Neural crest cell (in vitro differentiated cells): Measurements from ENCODE around the gene AURKB. TPM values are rescaled to one million over a fixed set of nuclear protein-coding genes. Genes with fewer than 3 reads are reported as not detected.

Experiments
- DNase-seq: peaks from one replicate; pipeline ENCODE4 v3.0.0; 2021; ENCODE audit warnings: low read depth, mixed read lengths, low spot score
- H3K27ac Mint-ChIP-seq: one replicate; pipeline ENCODE4 v1.8.0; 2021; ENCODE audit warnings: mild to moderate bottlenecking, mixed read lengths; ENCODE audit not compliant: unreplicated experiment
- H3K27me3 Mint-ChIP-seq: 2 replicates; pipeline ENCODE4 v1.8.0; 2021; ENCODE audit warnings: low read depth, mild to moderate bottlenecking, mixed read lengths
- H3K36me3 Mint-ChIP-seq: 2 replicates; pipeline ENCODE4 v1.8.0; 2021; ENCODE audit warnings: low read depth, mild to moderate bottlenecking, mixed read lengths
- H3K4me1 Mint-ChIP-seq: 2 replicates; pipeline ENCODE4 v1.8.0; 2021; ENCODE audit warnings: mixed read lengths
- H3K4me3 Mint-ChIP-seq: one replicate; pipeline ENCODE4 v1.8.0; 2021; ENCODE audit warnings: mild to moderate bottlenecking, mixed read lengths
- H3K9me3 Mint-ChIP-seq: 2 replicates; pipeline ENCODE4 v1.8.0; 2021; ENCODE audit warnings: mixed read lengths
- CTCF ChIP-seq: fragments of 200-600 bp; sonication (generic); conservative IDR thresholded peaks from 2 replicates; pipeline ENCODE4 v1.5.0; 2021; ENCODE audit warnings: antibody characterized with exemption, mild to moderate bottlenecking
- long read RNA-seq: library from polyadenylated mRNA; unstranded; transcript quantifications from one replicate; pipeline ENCODE4 v2.0.0, GENCODE V29; 2020
- total RNA-seq: library from RNA; stranded (reverse); gene quantifications from 2 replicates; pipeline ENCODE4 v1.2.1, GENCODE V29; 2021

The AURKB gene
- 176 and 186 TPM in 2 replicates for total RNA-seq
- long read RNA-seq, transcript AURKB-201 (9 exons, 1,254 nt): minor isoform, 5 of 135 reads
- long read RNA-seq, transcript AURKB-202 (8 exons, 1,167 nt): minor isoform, 7 of 135 reads
- long read RNA-seq, transcript AURKB-214 (9 exons, 1,227 nt): major isoform, 105 of 135 reads
- long read RNA-seq, partial matches to known transcripts: 7 of 135 reads
- long read RNA-seq, other reads (novel, unspliced or antisense): 11 of 135 reads

DNA sequence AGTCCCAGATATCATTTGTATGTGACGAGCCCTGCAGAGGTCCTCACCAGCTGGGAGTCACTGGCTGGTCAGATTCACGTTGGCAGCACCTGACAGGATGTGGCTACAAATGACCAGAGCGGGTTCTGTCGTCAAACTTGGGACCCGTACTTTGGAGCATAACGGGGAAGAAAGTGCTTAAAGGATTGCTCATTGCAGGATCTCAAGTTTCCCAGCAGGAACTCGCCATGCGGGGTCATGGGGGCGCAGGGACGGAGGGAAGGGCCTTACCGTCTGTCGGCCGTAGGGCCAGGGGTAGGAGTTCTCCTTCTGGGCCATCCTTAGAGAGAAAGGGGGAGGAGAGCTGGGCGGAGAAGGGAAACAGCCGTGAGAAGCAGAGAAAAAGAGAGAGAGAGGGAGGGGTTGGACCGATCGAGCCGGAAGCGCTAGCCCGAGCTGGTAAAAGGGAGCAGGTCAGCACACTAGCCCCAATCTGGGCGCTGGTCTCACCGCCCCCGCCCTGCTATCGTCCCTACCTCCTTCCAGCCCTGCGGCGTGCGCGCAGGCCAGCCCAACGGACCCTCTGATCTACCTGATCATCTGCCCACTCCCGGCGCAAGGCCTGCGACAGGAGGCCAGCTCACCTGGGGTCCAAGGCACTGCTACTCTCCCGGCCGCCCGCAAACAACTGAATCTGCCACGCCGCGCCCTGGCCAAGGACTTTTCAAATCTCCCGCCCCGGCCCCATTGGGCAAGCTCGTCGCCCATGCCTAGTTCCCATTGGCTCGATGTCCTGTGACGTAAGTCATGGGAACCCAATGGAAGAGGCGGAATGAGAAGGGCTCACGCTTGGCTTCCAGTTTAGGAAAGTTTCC lies at the start of gene AURKB:
Gene AURKB, minus strand, starts transcription at position 669 of the 854 bp plus-strand sequence. Its CDS starts 351 bp downstream, at position 318.
- Mint-ChIP-seq H3K27ac (peak within 1 kb of the TSS; percentile 90), H3K9me3 (no peaks in the 10 kb centered on the region), H3K4me1 (peaks cover 34% of the 10 kb centered on the region), H3K27me3 (no peaks in the 10 kb centered on the region), H3K36me3 (peaks cover 11% of the 10 kb centered on the region), H3K4me3 (peak within 1 kb of the TSS; percentile 95)
- DNase-seq: peak; percentile 91
- TF ChIP-seq CTCF: no peak

- H3K27me3 Mint-ChIP-seq: no peaks in the 10 kb centered on the region
- TF ChIP-seq CTCF: no peak
- DNase-seq: no peak
- no peak overlapping the region for H3K4me3 Mint-ChIP-seq
- H3K36me3 Mint-ChIP-seq: peaks cover 19% of the 10 kb centered on the region
- H3K9me3 Mint-ChIP-seq: no peaks in the 10 kb centered on the region
- no peak overlapping the region for H3K27ac Mint-ChIP-seq
- H3K4me1 Mint-ChIP-seq: no peaks in the 10 kb centered on the region
These were observed 47.4 kb upstream of the AURKB start for GRCh38 chr17:8257801-8258200.

DNA sequence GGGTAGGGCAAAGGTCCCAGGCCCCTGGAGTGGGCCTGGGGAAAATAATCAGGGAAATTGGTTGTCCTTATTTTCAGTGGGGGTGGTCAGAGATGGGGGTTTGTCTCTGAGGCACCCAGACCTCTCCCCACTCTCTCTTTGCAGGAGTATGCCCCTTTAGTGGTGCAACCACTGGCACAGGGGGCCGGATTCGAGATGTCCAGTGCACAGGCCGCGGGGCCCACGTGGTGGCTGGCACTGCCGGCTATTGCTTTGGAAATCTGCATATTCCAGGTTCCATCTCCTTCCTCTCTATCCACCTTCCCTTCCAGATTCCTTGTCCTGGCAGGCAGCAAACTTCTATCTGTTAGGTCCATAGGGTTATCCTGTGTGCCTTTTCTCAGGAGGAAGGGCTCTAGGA lies 46.3 kb upstream of the AURKB start:
- DNase-seq: no peak
- peaks cover 18% of the 10 kb centered on the region for H3K36me3 Mint-ChIP-seq
- no peaks in the 10 kb centered on the region for H3K9me3 Mint-ChIP-seq
- no peak for TF ChIP-seq CTCF
- H3K27ac Mint-ChIP-seq: no peak overlapping the region
- H3K4me1 Mint-ChIP-seq: no peaks in the 10 kb centered on the region
- peak overlapping the region; percentile 23 for H3K4me3 Mint-ChIP-seq
- H3K27me3 Mint-ChIP-seq: no peaks in the 10 kb centered on the region

DNA sequence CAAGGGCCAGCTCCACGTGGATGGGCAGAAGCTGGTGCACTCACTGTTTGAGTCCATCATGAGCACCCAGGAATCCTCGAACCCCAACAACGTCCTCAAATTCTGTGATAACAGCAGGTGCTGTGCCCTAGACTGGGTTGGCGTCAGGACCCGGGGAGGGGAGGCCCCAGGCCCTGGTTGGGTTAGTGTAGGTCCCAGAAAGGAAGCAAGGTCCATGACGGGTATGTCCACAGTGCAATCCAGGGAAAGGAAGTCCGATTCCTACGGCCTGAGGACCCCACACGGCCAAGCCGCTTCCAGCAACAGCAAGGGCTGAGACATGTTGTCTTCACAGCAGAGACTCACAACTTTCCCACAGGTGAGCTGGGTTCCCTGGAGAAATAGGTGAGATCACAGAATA lies 45.9 kb upstream of the AURKB start:
- peak overlapping the region; percentile 50 for H3K27ac Mint-ChIP-seq
- no peak for DNase-seq
- peaks cover 18% of the 10 kb centered on the region for H3K36me3 Mint-ChIP-seq
- H3K4me1 Mint-ChIP-seq: no peaks in the 10 kb centered on the region
- no peak for TF ChIP-seq CTCF
- no peak overlapping the region for H3K4me3 Mint-ChIP-seq
- no peaks in the 10 kb centered on the region for H3K9me3 Mint-ChIP-seq
- no peaks in the 10 kb centered on the region for H3K27me3 Mint-ChIP-seq

- no peak overlapping the region for H3K27ac Mint-ChIP-seq
- H3K4me1 Mint-ChIP-seq: peaks cover 3% of the 10 kb centered on the region
- H3K36me3 Mint-ChIP-seq: peaks cover 12% of the 10 kb centered on the region
- H3K4me3 Mint-ChIP-seq: peak overlapping the region; percentile 44
- H3K9me3 Mint-ChIP-seq: no peaks in the 10 kb centered on the region
- H3K27me3 Mint-ChIP-seq: no peaks in the 10 kb centered on the region
- peak; percentile 27 for TF ChIP-seq CTCF
- DNase-seq: no peak
These were observed 45.1 kb upstream of the AURKB start for GRCh38 chr17:8255499-8255898.
